Muscle layer of colon (tissue), 2 donors: Measurements from ENCODE around the gene MXD1.

Experiments used
- H3K27ac ChIP-seq: one replicate; pipeline ENCODE4 v1.7.0; 2013; ENCODE audit warnings: low read depth, mild to moderate bottlenecking, low read length, moderate library complexity
- H3K27me3 ChIP-seq, 2 donors: one replicate each; pipeline ENCODE4 v1.7.0; 2013; ENCODE audit warnings: low read length in 2 of 2, mild to moderate bottlenecking in 2 of 2; ENCODE audit not compliant: insufficient read depth in 2 of 2, control insufficient read depth in 1 of 2
- H3K36me3 ChIP-seq: one replicate; pipeline ENCODE4 v1.7.0; 2013; ENCODE audit warnings: mild to moderate bottlenecking, low read length; ENCODE audit not compliant: insufficient read depth
- H3K4me1 ChIP-seq: one replicate; pipeline ENCODE4 v1.7.0; 2013; ENCODE audit warnings: mild to moderate bottlenecking, low read length; ENCODE audit not compliant: insufficient read depth
- H3K4me3 ChIP-seq, 2 donors: one replicate each; pipeline ENCODE4 v1.7.0; 2013; ENCODE audit warnings: low read length in 2 of 2, low read depth in 1 of 2, mild to moderate bottlenecking in 1 of 2, moderate library complexity in 1 of 2
- H3K9ac ChIP-seq: one replicate; pipeline ENCODE4 v1.7.0; 2013; ENCODE audit warnings: low read length
- H3K9me3 ChIP-seq: one replicate; pipeline ENCODE4 v1.7.0; 2013; ENCODE audit warnings: mild to moderate bottlenecking, low read length
- donor health status: abdominal sarcoma.
- donor health status: Adenocarcinoma of cecum.

MXD1 gene

GRCh38 chr2:69914164-69914949 is 552 bp upstream of the MXD1 start:
- peak overlapping the region; percentile 97 for H3K27ac ChIP-seq
- H3K36me3 ChIP-seq, result peaks cover 9% of the 10 kb centered on the region
- H3K9ac ChIP-seq, result peak overlapping the region; percentile 62
- peak overlapping the region; percentile 63 to 92 for H3K4me3 ChIP-seq
- H3K4me1 ChIP-seq, result peaks cover 23% of the 10 kb centered on the region
- H3K27me3 ChIP-seq, result no peaks in the 10 kb centered on the region
- H3K9me3 ChIP-seq, result no peaks in the 10 kb centered on the region

GRCh38 chr2:69916106-69916505 is 1.2 kb downstream of the MXD1 start:
- H3K27me3 ChIP-seq, result no peaks in the 10 kb centered on the region
- H3K9ac ChIP-seq, result no peak overlapping the region
- no peak overlapping the region for H3K27ac ChIP-seq
- H3K36me3 ChIP-seq, result peaks cover 11% of the 10 kb centered on the region
- no peaks in the 10 kb centered on the region for H3K9me3 ChIP-seq
- peaks cover 23% of the 10 kb centered on the region for H3K4me1 ChIP-seq
- peak overlapping the region in 1 of 2 donors; percentile 60 for H3K4me3 ChIP-seq

GRCh38 chr2:69917852-69918251 is 2.9 kb downstream of the MXD1 start:
- H3K4me3 ChIP-seq, result no peak overlapping the region
- peaks cover 23% of the 10 kb centered on the region for H3K4me1 ChIP-seq
- no peaks in the 10 kb centered on the region for H3K27me3 ChIP-seq
- peaks cover 22% of the 10 kb centered on the region for H3K36me3 ChIP-seq
- no peaks in the 10 kb centered on the region for H3K9me3 ChIP-seq
- no peak overlapping the region for H3K27ac ChIP-seq
- no peak overlapping the region for H3K9ac ChIP-seq

GRCh38 chr2:69918401-69918800 is 3.5 kb downstream of the MXD1 start:
- no peak overlapping the region for H3K4me3 ChIP-seq
- no peaks in the 10 kb centered on the region for H3K9me3 ChIP-seq
- H3K4me1 ChIP-seq, result peaks cover 22% of the 10 kb centered on the region
- no peaks in the 10 kb centered on the region for H3K27me3 ChIP-seq
- H3K27ac ChIP-seq, result no peak overlapping the region
- H3K36me3 ChIP-seq, result peaks cover 27% of the 10 kb centered on the region
- no peak overlapping the region for H3K9ac ChIP-seq

- Histone ChIP-seq H3K4me3 (no peak overlapping the region), H3K36me3 (peaks cover 23% of the 10 kb centered on the region), H3K27me3 (no peaks in the 10 kb centered on the region), H3K9me3 (no peaks in the 10 kb centered on the region), H3K27ac (no peak overlapping the region), H3K9ac (no peak overlapping the region), H3K4me1 (no peaks in the 10 kb centered on the region)
Measured at GRCh38 chr2:69923116-69923515, 8.2 kb downstream of the MXD1 start.

GRCh38 chr2:69926849-69927515 is 12.1 kb downstream of the MXD1 start:
- Histone ChIP-seq H3K9me3 (no peaks in the 10 kb centered on the region), H3K36me3 (peaks cover 10% of the 10 kb centered on the region), H3K9ac (no peak overlapping the region), H3K27me3 (no peaks in the 10 kb centered on the region), H3K4me3 (no peak overlapping the region), H3K27ac (no peak overlapping the region), H3K4me1 (no peaks in the 10 kb centered on the region)

- H3K36me3 ChIP-seq, result peaks cover 20% of the 10 kb centered on the region
- H3K9me3 ChIP-seq, result no peaks in the 10 kb centered on the region
- H3K4me1 ChIP-seq, result no peaks in the 10 kb centered on the region
- H3K4me3 ChIP-seq, result no peak overlapping the region
- H3K27ac ChIP-seq, result no peak overlapping the region
- no peak overlapping the region for H3K9ac ChIP-seq
- no peaks in the 10 kb centered on the region for H3K27me3 ChIP-seq
Measured at GRCh38 chr2:69931832-69932595, 17.1 kb downstream of the MXD1 start.

- H3K4me3 ChIP-seq, result no peak overlapping the region
- no peaks in the 10 kb centered on the region for H3K27me3 ChIP-seq
- no peak overlapping the region for H3K27ac ChIP-seq
- H3K4me1 ChIP-seq, result no peaks in the 10 kb centered on the region
- H3K9me3 ChIP-seq, result no peaks in the 10 kb centered on the region
- no peak overlapping the region for H3K9ac ChIP-seq
- peaks cover 26% of the 10 kb centered on the region for H3K36me3 ChIP-seq
Measured at GRCh38 chr2:69932596-69932922, 17.6 kb downstream of the MXD1 start.

- H3K27me3 ChIP-seq, result no peaks in the 10 kb centered on the region
- H3K4me3 ChIP-seq, result no peak overlapping the region
- H3K36me3 ChIP-seq, result peaks cover 32% of the 10 kb centered on the region
- H3K27ac ChIP-seq, result no peak overlapping the region
- H3K9me3 ChIP-seq, result no peaks in the 10 kb centered on the region
- no peaks in the 10 kb centered on the region for H3K4me1 ChIP-seq
- no peak overlapping the region for H3K9ac ChIP-seq
Measured at GRCh38 chr2:69933254-69933828, 18.4 kb downstream of the MXD1 start.

GRCh38 chr2:69933839-69934613 is 19.1 kb downstream of the MXD1 start:
- peaks cover 39% of the 10 kb centered on the region for H3K36me3 ChIP-seq
- H3K4me3 ChIP-seq, result no peak overlapping the region
- H3K27ac ChIP-seq, result no peak overlapping the region
- H3K4me1 ChIP-seq, result no peaks in the 10 kb centered on the region
- no peaks in the 10 kb centered on the region for H3K9me3 ChIP-seq
- H3K9ac ChIP-seq, result no peak overlapping the region
- H3K27me3 ChIP-seq, result no peaks in the 10 kb centered on the region

GRCh38 chr2:69934614-69934908 is 19.7 kb downstream of the MXD1 start:
- Histone ChIP-seq H3K27me3 (no peaks in the 10 kb centered on the region), H3K9ac (no peak overlapping the region), H3K27ac (no peak overlapping the region), H3K9me3 (no peaks in the 10 kb centered on the region), H3K36me3 (peaks cover 40% of the 10 kb centered on the region), H3K4me1 (no peaks in the 10 kb centered on the region), H3K4me3 (no peak overlapping the region)
